H1 (cell line): ENCODE data around the gene GXYLT2. TPM values are rescaled to one million over a fixed set of nuclear protein-coding genes. Genes with fewer than 3 reads are reported as not detected.

Experiments
- CTCF ChIA-PET: fragments of 300-600 bp; sonication (Branson Sonifier 250); formaldehyde crosslinking; loops from one replicate; lab custom pipeline; 2021; ENCODE audit not compliant: partially characterized antibody; lab: Charles Lee
- POLR2A ChIA-PET: fragments of 300-600 bp; sonication (Branson Sonifier 250); formaldehyde crosslinking; loops from one replicate; lab custom pipeline; 2021; ENCODE audit warnings: inconsistent platforms; ENCODE audit not compliant: partially characterized antibody; lab: Charles Lee
- DNase-seq, 2 experiments: peaks; one replicate each; pipeline versions ENCODE4 v3.0.0 to v3.0.0-alpha.2; 2010 to 2022; ENCODE audit warnings: low spot score in 2 of 2, low read depth in 1 of 2, mixed read lengths in 1 of 2
- FAIRE-seq: peaks from 2 replicates; lab custom pipeline; 2011; peaks lifted over from hg19 to GRCh38; lab: Jason Lieb, UNC
- H2AFZ ChIP-seq: 2 replicates; pipeline ENCODE4 v1.8.1; 2012; ENCODE audit warnings: low read length, inconsistent platforms
- H2AK5ac ChIP-seq: 2 replicates; pipeline ENCODE4 v1.6.1; 2013; ENCODE audit warnings: low read depth, low read length
- H2BK120ac ChIP-seq: replicated peaks from 2 replicates; pipeline ENCODE3; 2013; ENCODE audit warnings: low read depth, low read length, inconsistent platforms
- H2BK12ac ChIP-seq: 2 replicates; pipeline ENCODE4 v1.6.1; 2013; ENCODE audit warnings: low read depth, low read length
- H2BK15ac ChIP-seq: 2 replicates; pipeline ENCODE4 v1.6.1; 2013; ENCODE audit warnings: low read length
- H2BK20ac ChIP-seq: 2 replicates; pipeline ENCODE4 v1.6.1; 2013; ENCODE audit warnings: low read length
- H2BK5ac ChIP-seq: 2 replicates; pipeline ENCODE4 v1.6.1; 2013; ENCODE audit warnings: low read depth, low read length
- H3K14ac ChIP-seq: 2 replicates; pipeline ENCODE4 v1.6.1; 2013; ENCODE audit warnings: inconsistent platforms; ENCODE audit not compliant: insufficient read length
- H3K18ac ChIP-seq: 2 replicates; pipeline ENCODE4 v1.6.1; 2013; ENCODE audit warnings: low read length; ENCODE audit errors: extremely low read depth
- H3K23ac ChIP-seq: 2 replicates; pipeline ENCODE4 v1.6.1; 2013; ENCODE audit warnings: inconsistent platforms; ENCODE audit not compliant: insufficient read length
- H3K23me2 ChIP-seq: 2 replicates; pipeline ENCODE4 v1.6.1; 2013; ENCODE audit warnings: low read depth, low read length
- H3K27ac ChIP-seq: 2 replicates; pipeline ENCODE4 v1.6.1; 2011; ENCODE audit warnings: low read depth, low read length, inconsistent platforms
- H3K27me3 ChIP-seq, 4 experiments: replicated peaks in 1 of 4; 1 replicate in 1 of 4; 2 replicates in 3 of 4; pipeline versions ENCODE4 v1.6.1 to v1.8.1; 2011 to 2013; ENCODE audit warnings: low read length in 3 of 4, mild to moderate bottlenecking in 3 of 4, inconsistent platforms in 2 of 4, mixed read lengths in 2 of 4, moderate library complexity in 1 of 4; ENCODE audit not compliant: control insufficient read depth in 3 of 4, insufficient read depth in 3 of 4; ENCODE audit errors: extremely low read depth in 1 of 4
- H3K36me3 ChIP-seq, 4 experiments: 2 replicates each; pipeline versions ENCODE4 v1.6.1 to v1.8.1; 2011 to 2013; ENCODE audit warnings: mild to moderate bottlenecking in 4 of 4, low read length in 3 of 4, moderate library complexity in 2 of 4, control low read depth in 1 of 4, inconsistent platforms in 1 of 4; ENCODE audit not compliant: insufficient read depth in 4 of 4, control insufficient read depth in 2 of 4
- H3K4ac ChIP-seq: replicated peaks from 2 replicates; pipeline ENCODE3; 2013; ENCODE audit warnings: low read length, low read depth, mixed read lengths, inconsistent platforms; ENCODE audit not compliant: insufficient read length
- H3K4me1 ChIP-seq, 4 experiments: replicated peaks in 1 of 4; 1 replicate in 1 of 4; 2 replicates in 3 of 4; pipeline versions ENCODE4 v1.6.1 to v1.8.1; 2011 to 2013; ENCODE audit warnings: low read length in 3 of 4, inconsistent platforms in 2 of 4, mixed read lengths in 1 of 4; ENCODE audit not compliant: insufficient read depth in 4 of 4, control insufficient read depth in 3 of 4
- H3K4me2 ChIP-seq, 2 experiments: 2 replicates each; pipeline versions ENCODE4 v1.6.1 to v1.8.1; 2011 to 2013; ENCODE audit warnings: low read depth in 2 of 2, low read length in 2 of 2, control low read depth in 1 of 2, inconsistent platforms in 1 of 2, mild to moderate bottlenecking in 1 of 2; ENCODE audit not compliant: insufficient read depth in 1 of 2
- H3K4me3 ChIP-seq, 4 experiments: fragments of 200-600, 300-600 bp in 1 of 4; sonication (generic), shearing (Covaris generic), sonication (Bioruptor Twin) in 1 of 4; 2 replicates each; pipeline versions ENCODE4 v1.5.1 to v1.8.1; 2011 to 2016; ENCODE audit warnings: low read length in 4 of 4, low read depth in 3 of 4, control low read depth in 2 of 4, inconsistent platforms in 2 of 4, mild to moderate bottlenecking in 2 of 4, mixed read lengths in 1 of 4, moderate library complexity in 1 of 4; ENCODE audit not compliant: insufficient read depth in 2 of 4; ENCODE audit errors: extremely low read depth in 1 of 4
- H3K56ac ChIP-seq: replicated peaks from 2 replicates; pipeline ENCODE3; 2013; ENCODE audit warnings: low read depth, mild to moderate bottlenecking, mixed read lengths, low read length, inconsistent platforms; ENCODE audit not compliant: insufficient read length
- H3K79me1 ChIP-seq: 2 replicates; pipeline ENCODE4 v1.6.1; 2013; ENCODE audit warnings: low read depth, low read length, control low read depth
- H3K79me2 ChIP-seq, 2 experiments: 2 replicates each; pipeline versions ENCODE4 v1.6.1 to v1.8.1; 2012 to 2013; ENCODE audit warnings: low read length in 2 of 2, mild to moderate bottlenecking in 2 of 2, inconsistent platforms in 1 of 2; ENCODE audit not compliant: insufficient read depth in 2 of 2, control insufficient read depth in 1 of 2
- H3K9ac ChIP-seq, 4 experiments: replicated peaks in 1 of 4; 1 replicate in 1 of 4; 2 replicates in 3 of 4; pipeline versions ENCODE4 v1.6.1 to v1.8.1; 2011 to 2013; ENCODE audit warnings: low read depth in 3 of 4, low read length in 3 of 4, control low read depth in 2 of 4, mild to moderate bottlenecking in 2 of 4, moderate library complexity in 2 of 4, inconsistent platforms in 1 of 4; ENCODE audit errors: extremely low read depth in 1 of 4
- H3K9me3 ChIP-seq, 2 experiments: 2 replicates each; pipeline versions ENCODE4 v1.6.1 to v1.8.1; 2012 to 2013; ENCODE audit warnings: mild to moderate bottlenecking in 2 of 2, moderate library complexity in 2 of 2, control low read depth in 1 of 2, inconsistent platforms in 1 of 2, low read depth in 1 of 2, low read length in 1 of 2, mixed read lengths in 1 of 2; ENCODE audit not compliant: insufficient read depth in 2 of 2
- H4K20me1 ChIP-seq, 2 experiments: replicated peaks in 1 of 2; 2 replicates each; pipeline versions ENCODE3 to v1.8.1; 2011 to 2013; ENCODE audit warnings: inconsistent platforms in 2 of 2, low read length in 2 of 2, mild to moderate bottlenecking in 1 of 2; ENCODE audit not compliant: insufficient read depth in 2 of 2, control insufficient read depth in 1 of 2
- H4K5ac ChIP-seq: 2 replicates; pipeline ENCODE4 v1.6.1; 2013; ENCODE audit warnings: low read length, low read depth, mixed read lengths, inconsistent platforms; ENCODE audit not compliant: insufficient read length
- H4K8ac ChIP-seq: 2 replicates; pipeline ENCODE4 v1.8.0; 2013; ENCODE audit warnings: mild to moderate bottlenecking, moderate library complexity, low read length, inconsistent platforms; ENCODE audit not compliant: insufficient read depth; ENCODE audit errors: extremely low read depth
- H4K91ac ChIP-seq: replicated peaks from 2 replicates; pipeline ENCODE3; 2013; ENCODE audit warnings: low read length, mixed read lengths, inconsistent platforms; ENCODE audit not compliant: insufficient read length
- BCL11A ChIP-seq, 2 experiments: IDR thresholded peaks; one replicate each; pipeline ENCODE4 v1.6.1; 2011; ENCODE audit warnings: low read depth in 2 of 2, low read length in 2 of 2, mild to moderate bottlenecking in 2 of 2
- BRCA1 ChIP-seq: IDR thresholded peaks from 2 replicates; pipeline ENCODE4 v1.6.1; 2012; ENCODE audit warnings: low read depth, low read length, improper control_type of control experiment
- CHD2 ChIP-seq: IDR thresholded peaks from 2 replicates; pipeline ENCODE4 v1.6.1; 2012; ENCODE audit warnings: low read length, improper control_type of control experiment
- EZH2 ChIP-seq: fragments of 200-600 bp; sonication (generic); IDR thresholded peaks from 2 replicates; pipeline ENCODE4 v1.7.1; 2012; ENCODE audit warnings: low read depth, mild to moderate bottlenecking, moderate library complexity, low read length, inconsistent platforms; ENCODE audit not compliant: severe bottlenecking
- NRF1 ChIP-seq: IDR thresholded peaks from 2 replicates; pipeline ENCODE4 v1.6.1; 2011; ENCODE audit warnings: mild to moderate bottlenecking, low read depth, low read length, improper control_type of control experiment
- POLR2AphosphoS5 ChIP-seq: IDR thresholded peaks from 2 replicates; pipeline ENCODE4 v1.6.1; 2011; ENCODE audit warnings: low read depth, low read length
- RAD21 ChIP-seq, 2 experiments: IDR thresholded peaks in 1 of 2; conservative IDR thresholded peaks in 1 of 2; 2 replicates each; pipeline ENCODE4 v1.6.1; 2011; ENCODE audit warnings: low read depth in 2 of 2, low read length in 2 of 2, improper control_type of control experiment in 1 of 2, inconsistent platforms in 1 of 2, mild to moderate bottlenecking in 1 of 2, moderate library complexity in 1 of 2
- SIN3A ChIP-seq, 2 experiments: IDR thresholded peaks in 1 of 2; conservative IDR thresholded peaks in 1 of 2; 2 replicates each; pipeline ENCODE4 v1.6.1; 2011 to 2012; ENCODE audit warnings: low read length in 2 of 2, improper control_type of control experiment in 1 of 2, low read depth in 1 of 2, mild to moderate bottlenecking in 1 of 2
- SIRT6 ChIP-seq: IDR thresholded peaks from one replicate; pipeline ENCODE4 v1.7.1; 2012; ENCODE audit warnings: low read length, inconsistent platforms
- SRF ChIP-seq: IDR thresholded peaks from 2 replicates; pipeline ENCODE4 v1.6.1; 2011; ENCODE audit warnings: mild to moderate bottlenecking, low read depth, low read length, moderate library complexity
- WGBS, 2 experiments: shearing (Covaris generic) in 1 of 2; methylation state at CpG; one replicate each; pipeline versions ENCODE4 v1.1.6 to v1.1.7; 2013 to 2015; ENCODE audit warnings: low lambda C conversion rate in 2 of 2, mixed read lengths in 2 of 2, inconsistent platforms in 1 of 2, low coverage in 1 of 2, missing lambda C conversion rate in 1 of 2; ENCODE audit not compliant: insufficient replicate concordance in 2 of 2, insufficient coverage in 1 of 2, insufficient read length in 1 of 2; ENCODE audit errors: extremely low coverage in 1 of 2, missing lambda C conversion rate in 1 of 2; 5-methylcytosine and 5-hydroxymethylcytosine counted together
- polyA plus RNA-seq, 7 experiments: library from polyadenylated mRNA; depleted of rRNA in 3 of 7; stranded (reverse) in 5 of 7; unstranded in 2 of 7; fragments of >200 nt in 5 of 7; fragments of 200-250 nt in 2 of 7; gene quantifications; 1 replicate in 5 of 7; 2 replicates in 1 of 7; 4 replicates in 1 of 7; pipeline versions ENCODE4 v1.2.1 to v1.2.3, GENCODE V29; 2011 to 2013; ENCODE audit warnings: missing spikeins in 2 of 7, mixed read lengths in 2 of 7
- total RNA-seq: library from RNA; stranded (reverse); fragmentation: NEBNext Ultra II Directional; extraction: Animal tissue kit (Norgen Biotek cat#: 25700); gene quantifications from 2 replicates; pipeline ENCODE4 v1.2.1, GENCODE V29; 2021
- TF ChIP-seq, protein P1 (sequence below): IDR thresholded peaks from 2 replicates; pipeline ENCODE4 v1.6.1; 2012; ENCODE audit warnings: low read length, inconsistent platforms
- TF ChIP-seq, protein P2 (sequence below): IDR thresholded peaks from 2 replicates; pipeline ENCODE4 v1.6.1; 2012; ENCODE audit warnings: inconsistent platforms

GXYLT2 gene
- total and polyA plus RNA-seq, 2 of the 8 experiments (the other 6 are each of a cell fraction or from before 2014, with no cell fraction given), result 1.8 to 5.6 TPM

DNA sequence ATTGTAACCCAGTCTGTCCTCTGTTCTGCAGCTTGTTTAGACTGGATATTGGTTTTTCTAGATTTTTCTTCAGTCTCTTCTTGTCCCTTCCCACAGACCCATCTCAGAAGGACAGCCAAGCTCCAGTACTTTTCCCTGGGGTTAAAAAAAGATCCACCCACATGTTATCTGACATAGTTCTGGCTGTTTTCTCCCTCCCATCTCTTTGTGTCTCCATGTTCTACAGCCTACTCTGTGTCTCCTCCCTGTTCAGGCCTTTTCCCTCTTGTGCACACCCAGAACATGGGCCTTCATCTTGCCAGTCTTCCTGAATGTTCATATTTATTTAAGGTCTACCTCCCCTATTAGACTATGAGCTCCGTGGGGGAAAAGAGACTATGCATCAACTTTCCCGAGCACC, 103.7 kb downstream of the GXYLT2 start:
- H3K9me3 ChIP-seq, result no peaks in the 10 kb centered on the region
- H3K4ac ChIP-seq, result no peak overlapping the region
- H3K4me2 ChIP-seq, result no peak overlapping the region
- H3K56ac ChIP-seq, result no peak overlapping the region
- no peak overlapping the region for H2BK120ac ChIP-seq
- no peak overlapping the region for H3K14ac ChIP-seq
- no peak for FAIRE-seq
- H4K20me1 ChIP-seq, result no peaks in the 10 kb centered on the region
- H2AK5ac ChIP-seq, result no peak overlapping the region
- H2BK20ac ChIP-seq, result no peak overlapping the region
- no peak overlapping the region for H4K91ac ChIP-seq
- 82% methylated on average over 2 of the region's 2 CpGs; no CpG with 5 or more reads in 1 of the 2 experiments for WGBS, 2 experiments
- H3K4me1 ChIP-seq, result peaks cover 0 to 4% (median 0%) of the 10 kb centered on the region in 4 experiments; a peak in 3 of 7 replicates
- H3K79me1 ChIP-seq, result no peaks in the 10 kb centered on the region
- POLR2A ChIA-PET, result interaction anchor here (1.1 kb wide), 1 partner anchor 29 kb away, joined by 3 read pairs; no protein-coding TSS in a partner anchor
- no peak overlapping the region for H4K8ac ChIP-seq
- no peak overlapping the region for H3K4me3 ChIP-seq
- H4K5ac ChIP-seq, result no peak overlapping the region
- CTCF ChIA-PET, result interaction anchor here (1.3 to 3.2 kb wide), 3 partner anchors 10 to 65 kb away, joined by 3 to 31 read pairs (median 6); no protein-coding TSS in a partner anchor
- H3K36me3 ChIP-seq, result no peaks in the 10 kb centered on the region
- no peak overlapping the region for H3K27ac ChIP-seq
- no peak overlapping the region for H2BK15ac ChIP-seq
- no peak for DNase-seq
- no peak overlapping the region for H3K9ac ChIP-seq
- no peak overlapping the region for H3K23ac ChIP-seq
- H2BK5ac ChIP-seq, result no peak overlapping the region
- H3K27me3 ChIP-seq, result no peaks in the 10 kb centered on the region
- H2AFZ ChIP-seq, result no peak overlapping the region
- H3K79me2 ChIP-seq, result no peaks in the 10 kb centered on the region
- no peak overlapping the region for H2BK12ac ChIP-seq
- H3K23me2 ChIP-seq, result 0 out of 2 replicates have a peak, but pooled peaks cover 2% of the 10 kb centered on the region
- no peak overlapping the region for H3K18ac ChIP-seq
- TF ChIP-seq, protein P1, sequence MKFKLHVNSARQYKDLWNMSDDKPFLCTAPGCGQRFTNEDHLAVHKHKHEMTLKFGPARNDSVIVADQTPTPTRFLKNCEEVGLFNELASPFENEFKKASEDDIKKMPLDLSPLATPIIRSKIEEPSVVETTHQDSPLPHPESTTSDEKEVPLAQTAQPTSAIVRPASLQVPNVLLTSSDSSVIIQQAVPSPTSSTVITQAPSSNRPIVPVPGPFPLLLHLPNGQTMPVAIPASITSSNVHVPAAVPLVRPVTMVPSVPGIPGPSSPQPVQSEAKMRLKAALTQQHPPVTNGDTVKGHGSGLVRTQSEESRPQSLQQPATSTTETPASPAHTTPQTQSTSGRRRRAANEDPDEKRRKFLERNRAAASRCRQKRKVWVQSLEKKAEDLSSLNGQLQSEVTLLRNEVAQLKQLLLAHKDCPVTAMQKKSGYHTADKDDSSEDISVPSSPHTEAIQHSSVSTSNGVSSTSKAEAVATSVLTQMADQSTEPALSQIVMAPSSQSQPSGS, result no peak
- TF ChIP-seq, protein P2, sequence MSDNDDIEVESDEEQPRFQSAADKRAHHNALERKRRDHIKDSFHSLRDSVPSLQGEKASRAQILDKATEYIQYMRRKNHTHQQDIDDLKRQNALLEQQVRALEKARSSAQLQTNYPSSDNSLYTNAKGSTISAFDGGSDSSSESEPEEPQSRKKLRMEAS, result no peak
- TF ChIP-seq RAD21 (IDR thresholded peaks at IDR 0.05 in 1 of 2, conservative IDR thresholded peaks at IDR 0.05 in 1 of 2; ENCODE audit: low read depth in 2 of 2, low read length in 2 of 2), result no peak
- no peak for TF ChIP-seq SIRT6
- TF ChIP-seq BRCA1, result no peak
- no peak for TF ChIP-seq CHD2
- TF ChIP-seq EZH2, result no peak
- TF ChIP-seq SRF, result no peak
- no peak for TF ChIP-seq NRF1
- no peak for TF ChIP-seq BCL11A (IDR thresholded peaks at IDR 0.05; ENCODE audit: low read depth in 2 of 2, low read length in 2 of 2)
- no peak for TF ChIP-seq POLR2AphosphoS5
- TF ChIP-seq SIN3A (conservative IDR thresholded peaks at IDR 0.05 in 1 of 2, IDR thresholded peaks at IDR 0.05 in 1 of 2; ENCODE audit: low read depth in 1 of 2, low read length in 2 of 2), result no peak
